ENCODE data around the gene SLC27A1.
A peak's percentile ranks its signal among the peaks of the same experiment; 100 is the strongest.
"Not testable (repeated sequence)": the region's sequence is repeated elsewhere in the genome, so short reads cannot be mapped to it uniquely, and the experiment has no call there.

Gene SLC27A1

GRCh38 chr19:17511724-17512573 lies 41.6 kb downstream of the SLC27A1 start:
- peak; percentile 61 to 96 (median 89) for DNase-seq

- DNase-seq, result no peak
These were observed 42.2 kb downstream of the SLC27A1 start for GRCh38 chr19:17512574-17512939.

GRCh38 chr19:17515408-17516149 lies 45.3 kb downstream of the SLC27A1 start:
- no peak for DNase-seq

GRCh38 chr19:17517898-17518297 lies 47.6 kb downstream of the SLC27A1 start:
- no peak for DNase-seq

DNA sequence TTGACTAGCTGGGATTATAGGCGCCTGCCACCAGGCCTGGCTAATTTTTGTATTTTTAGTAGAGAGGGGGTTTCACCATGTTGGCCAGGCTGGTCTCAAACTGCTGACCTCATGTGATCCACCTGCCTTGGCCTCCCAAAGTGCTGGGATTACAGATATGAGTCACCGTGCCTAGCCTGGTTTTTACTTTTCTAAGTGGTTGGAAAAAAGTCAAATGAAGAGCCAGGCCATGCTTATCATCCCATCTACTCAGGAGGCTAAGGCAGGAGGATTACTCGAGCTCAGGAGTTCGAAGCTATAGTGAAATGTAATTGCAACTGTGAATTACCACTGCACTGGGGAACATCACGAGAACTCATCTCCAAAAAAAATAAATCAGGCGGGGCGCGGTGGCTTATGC lies 48.3 kb downstream of the SLC27A1 start:
- DNase-seq, result not testable (repeated sequence)

- DNase-seq, result no peak
These were observed 49.6 kb downstream of the SLC27A1 start for GRCh38 chr19:17519967-17520366.

- peak in 1 of 14 donors; percentile 10 for DNase-seq
These were observed 50.5 kb downstream of the SLC27A1 start for GRCh38 chr19:17520865-17521264.

GRCh38 chr19:17522988-17523872 lies 52.9 kb downstream of the SLC27A1 start:
- peak in 10 of 14 donors; percentile 7 to 66 (median 37) for DNase-seq

- DNase-seq, result no peak
These were observed 54.3 kb downstream of the SLC27A1 start for GRCh38 chr19:17524651-17525050.

- DNase-seq, result no peak
These were observed 54.8 kb downstream of the SLC27A1 start for GRCh38 chr19:17525141-17525540.

GRCh38 chr19:17526922-17527321 lies 56.6 kb downstream of the SLC27A1 start:
- no peak for DNase-seq

GRCh38 chr19:17527326-17527725 lies 57.0 kb downstream of the SLC27A1 start:
- DNase-seq, result no peak

- DNase-seq, result no peak
These were observed 58.3 kb downstream of the SLC27A1 start for GRCh38 chr19:17528610-17529009.

DNA sequence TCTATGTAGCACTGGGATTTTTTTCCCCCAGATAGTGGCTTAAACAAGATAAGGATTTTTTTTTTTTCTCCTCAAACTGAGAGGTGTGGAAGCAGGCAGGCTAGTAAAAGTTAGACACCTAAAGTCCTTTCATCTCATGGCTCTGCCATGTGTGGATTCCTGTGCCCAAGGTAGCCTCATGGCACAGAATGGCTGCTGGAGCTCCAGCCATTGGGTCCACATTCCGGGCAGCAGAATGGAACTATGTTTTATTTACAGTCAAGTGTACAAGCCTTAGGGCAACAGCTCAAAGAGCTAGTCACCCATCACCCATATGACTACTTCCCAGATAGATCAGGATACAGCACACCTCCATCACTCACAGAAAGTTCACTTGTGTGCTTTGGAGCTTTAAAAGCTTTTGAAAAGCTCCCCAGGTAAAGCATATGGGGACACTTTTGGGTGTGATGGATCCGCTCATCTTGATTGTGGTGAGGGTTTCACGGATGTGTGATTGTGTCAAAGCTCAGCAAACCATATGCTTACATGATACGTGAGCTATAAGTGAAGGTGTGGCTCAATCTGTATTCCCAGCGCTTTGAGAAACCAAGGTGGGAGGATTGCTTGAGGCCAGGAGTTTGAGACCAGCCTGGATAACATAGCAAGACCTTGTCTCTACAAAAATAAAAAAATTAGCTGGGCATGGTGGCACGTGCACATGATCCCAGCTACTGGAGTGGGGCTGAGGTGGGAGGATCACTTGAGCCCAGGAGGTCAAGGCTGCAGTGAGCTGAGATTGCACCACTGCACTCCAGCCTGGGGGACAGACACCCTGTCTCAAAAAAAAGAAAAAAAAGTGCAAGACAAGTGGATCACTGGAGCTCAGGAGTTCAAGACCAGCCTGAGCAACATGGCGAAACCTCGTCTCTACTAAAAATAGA lies 59.2 kb downstream of the SLC27A1 start:
- no peak for DNase-seq

- no peak for DNase-seq
These were observed 60.3 kb downstream of the SLC27A1 start for GRCh38 chr19:17530586-17530985.

GRCh38 chr19:17532116-17532515 lies 61.8 kb downstream of the SLC27A1 start:
- DNase-seq, result no peak

DNA sequence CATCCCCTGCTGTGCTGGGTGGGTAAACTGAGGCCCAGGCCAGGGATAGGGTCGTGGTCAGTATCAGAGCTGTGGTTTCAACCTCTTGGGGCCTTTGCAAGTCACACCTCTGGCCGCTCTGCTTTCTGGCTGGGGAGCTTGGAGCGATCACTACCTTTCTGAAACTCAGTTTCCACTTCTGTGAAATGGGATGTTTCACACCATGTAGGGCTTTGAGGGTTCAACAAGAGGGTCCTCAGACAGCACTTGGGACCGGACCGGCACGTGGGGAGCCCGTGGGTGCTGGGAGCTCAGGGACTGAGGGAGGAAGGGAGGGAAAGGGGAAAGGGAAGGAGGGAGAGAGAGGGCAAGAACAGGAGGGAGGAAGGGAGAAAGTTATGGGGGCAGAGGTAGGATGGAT lies 62.2 kb downstream of the SLC27A1 start:
- DNase-seq, result no peak

- no peak for DNase-seq
These were observed 64.4 kb downstream of the SLC27A1 start for GRCh38 chr19:17534767-17535166.

DNA sequence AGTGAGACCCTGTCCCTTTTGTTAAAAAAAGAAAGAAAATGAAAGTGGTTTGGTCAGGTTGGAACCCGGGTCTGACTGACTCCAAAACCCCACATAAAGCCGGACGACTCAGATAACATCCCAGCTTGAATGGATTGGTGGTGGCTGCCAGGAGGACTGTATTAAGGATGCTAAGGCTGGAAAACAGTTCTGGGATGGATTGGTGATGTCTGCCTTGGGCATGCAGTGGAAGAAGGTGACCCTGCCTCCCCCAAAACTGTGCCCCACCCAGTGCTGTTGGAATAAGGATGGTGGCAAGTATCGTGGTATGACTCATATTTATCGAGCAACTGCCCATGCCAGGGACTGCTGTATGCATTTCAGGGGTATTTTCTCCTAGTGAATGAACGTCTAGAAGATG lies 66.6 kb downstream of the SLC27A1 start:
- no peak for DNase-seq

DNA sequence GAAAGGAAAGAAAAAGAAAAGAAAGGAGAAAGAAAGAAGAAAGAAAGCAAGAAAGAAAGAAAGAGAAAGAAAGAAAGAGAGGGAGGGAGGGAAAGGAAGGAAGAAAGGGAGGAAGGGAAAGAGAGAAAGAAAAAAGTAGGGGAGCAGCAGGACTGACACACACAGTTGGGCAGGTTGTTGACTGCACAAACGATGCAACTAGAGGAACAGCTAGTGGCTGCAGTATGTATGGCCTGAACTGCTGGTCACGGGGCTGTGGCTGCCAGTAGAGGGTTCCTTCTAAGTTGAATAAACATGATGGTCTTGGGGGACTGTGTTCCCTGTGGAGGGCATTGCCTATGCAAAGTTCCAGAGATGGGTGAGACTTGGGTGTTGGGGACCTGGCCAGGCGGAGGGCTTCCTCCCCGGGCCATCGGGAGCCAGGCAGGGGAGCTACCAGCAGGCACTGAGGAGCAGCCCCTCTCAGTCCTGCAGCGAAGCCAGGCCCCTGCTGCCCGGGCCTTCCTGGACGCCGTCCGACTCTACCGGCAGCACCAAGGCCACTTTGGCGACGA lies 68.4 kb downstream of the SLC27A1 start:
- DNase-seq, result no peak
